HepG2 (cell line): Measurements from ENCODE around the gene SPATA13. TPM values are rescaled to one million over a fixed set of nuclear protein-coding genes. Genes with fewer than 3 reads are reported as not detected.

Experiments used
- ATF1 ChIP-seq: IDR thresholded peaks from 2 replicates; pipeline ENCODE4 v1.6.1; 2016; ENCODE audit warnings: mild to moderate bottlenecking, control low read depth
- HOMEZ ChIP-seq: IDR thresholded peaks from 2 replicates; pipeline ENCODE4 v1.6.1; 2016; ENCODE audit warnings: low read depth
- HOXD1 ChIP-seq: sonication (generic); formaldehyde crosslinking; IDR thresholded peaks from 2 replicates; pipeline ENCODE4 v1.5.0; 2020; ENCODE audit warnings: missing genetic modification reagents
- RNF2 ChIP-seq: fragments of 450-650 bp; conservative IDR thresholded peaks from 2 replicates; pipeline ENCODE4 v1.6.1; 2016; ENCODE audit warnings: low read depth
- ZNF3 ChIP-seq: IDR thresholded peaks from 2 replicates; pipeline ENCODE4 v1.7.0; 2017; ENCODE audit warnings: inconsistent platforms
- ZNF367 ChIP-seq: sonication (generic); formaldehyde crosslinking; IDR thresholded peaks from 2 replicates; pipeline ENCODE4 v1.4.0; 2020; ENCODE audit warnings: missing genetic modification reagents, borderline replicate concordance
- ZNF646 ChIP-seq: sonication (generic); formaldehyde crosslinking; IDR thresholded peaks from 2 replicates; pipeline ENCODE4 v1.9.0; 2021; ENCODE audit warnings: mild to moderate bottlenecking, missing genetic modification reagents
- ZNF672 ChIP-seq: sonication (generic); formaldehyde crosslinking; IDR thresholded peaks from 2 replicates; pipeline ENCODE4 v1.8.1; 2022; ENCODE audit warnings: missing genetic modification reagents
- polyA plus RNA-seq, 8 experiments: library from polyadenylated mRNA; depleted of rRNA in 3 of 8; stranded (reverse) in 7 of 8; unstranded in 1 of 8; fragments of >200 nt; fragmentation: Illumina TruSeq in 4 of 8; extraction: Trizol in 4 of 8; gene quantifications; 2 replicates each; pipeline versions ENCODE4 v1.2.1 to v1.2.3, GENCODE V29; 2011 to 2016; ENCODE audit warnings: low read depth in 4 of 8, missing spikeins in 1 of 8, mixed read lengths in 1 of 8; ENCODE audit not compliant: insufficient read depth in 1 of 8
- total RNA-seq, 5 experiments: library from RNA; depleted of rRNA; stranded (reverse); fragments of >200 nt; fragmentation: Illumina TruSeq; extraction: Trizol; gene quantifications; 2 replicates each; pipeline ENCODE4 v1.2.3, GENCODE V29; 2016; ENCODE audit warnings: low read depth in 1 of 5
- TF ChIP-seq, protein P1 (sequence below): sonication (generic); formaldehyde crosslinking; IDR thresholded peaks from 2 replicates; pipeline ENCODE4 v1.5.0; 2020; ENCODE audit warnings: missing genetic modification reagents
- TF ChIP-seq, protein P2 (sequence below): IDR thresholded peaks from 2 replicates; pipeline ENCODE4 v1.6.1; 2016; ENCODE audit warnings: mild to moderate bottlenecking
- TF ChIP-seq, protein P3 (sequence below): sonication (generic); formaldehyde crosslinking; IDR thresholded peaks from 2 replicates; pipeline ENCODE4 v1.4.0; 2020; ENCODE audit warnings: missing genetic modification reagents, borderline replicate concordance

Gene SPATA13
- total and polyA plus RNA-seq, 2 of the 13 experiments (the other 11 are each of a cell fraction or from before 2014, with no cell fraction given) = 11.3 to 14.2 TPM

DNA sequence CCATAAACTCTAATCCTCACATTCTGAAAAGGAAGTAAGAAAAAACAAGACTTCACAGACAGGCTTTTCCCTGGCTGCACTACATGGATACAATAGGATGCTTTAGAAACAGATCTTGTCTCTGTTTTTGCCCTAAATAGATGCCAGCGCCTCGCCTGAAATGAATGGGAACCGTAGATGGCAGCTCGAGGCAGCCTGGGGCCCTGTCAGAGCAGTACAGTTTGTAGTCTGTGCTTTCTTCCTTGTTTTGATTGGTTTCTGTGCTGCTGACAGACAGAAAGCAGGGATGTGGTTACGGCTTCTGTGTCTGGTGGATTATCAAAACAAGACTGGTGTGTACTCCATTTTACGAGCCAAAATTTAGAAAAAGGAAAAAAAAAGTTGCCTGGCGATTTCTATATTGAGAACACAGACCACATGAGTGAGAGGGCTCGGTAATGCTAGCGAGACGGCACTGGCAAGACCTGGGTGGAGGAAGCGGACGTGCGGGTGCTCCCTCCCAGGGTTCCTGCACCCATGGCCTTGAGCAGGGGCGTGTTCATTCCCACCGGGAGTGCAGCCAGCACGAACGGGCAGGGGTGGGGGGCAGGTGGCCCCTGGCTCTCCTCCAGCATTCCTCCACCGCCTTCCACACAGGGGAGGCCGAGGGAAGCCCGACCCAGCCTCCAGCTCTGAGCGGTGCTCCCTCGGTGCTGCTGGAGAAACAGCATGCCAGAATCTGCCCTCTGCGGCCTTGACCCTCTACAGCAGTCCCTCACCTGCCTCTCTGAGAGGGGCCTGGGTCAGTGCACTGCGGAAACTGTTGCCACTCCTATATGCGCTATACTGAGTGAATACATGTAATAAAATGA lies 111.3 kb downstream of the SPATA13 start (continued):
- TF ChIP-seq HOMEZ (CRISPR knock-in tag) = peak; percentile 63; the same call in 1 of the 2 replicates
- no peak for TF ChIP-seq ATF1 (CRISPR knock-in tag)
- TF ChIP-seq ZNF3 (CRISPR knock-in tag) = no peak
- TF ChIP-seq, protein P1, sequence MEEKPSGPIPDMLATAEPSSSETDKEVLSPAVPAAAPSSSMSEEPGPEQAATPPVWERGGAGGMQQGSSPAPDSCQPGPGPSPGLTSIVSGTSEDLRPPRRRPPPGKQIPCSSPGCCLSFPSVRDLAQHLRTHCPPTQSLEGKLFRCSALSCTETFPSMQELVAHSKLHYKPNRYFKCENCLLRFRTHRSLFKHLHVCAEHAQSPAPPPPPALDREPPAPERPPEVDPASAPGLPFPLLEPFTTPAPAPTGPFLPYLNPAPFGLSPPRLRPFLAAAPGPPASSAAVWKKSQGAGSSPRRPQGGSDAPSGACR (CRISPR knock-in tag) = no peak
- TF ChIP-seq ZNF367 = no peak
- TF ChIP-seq ZNF672 = no peak
- TF ChIP-seq, protein P2, sequence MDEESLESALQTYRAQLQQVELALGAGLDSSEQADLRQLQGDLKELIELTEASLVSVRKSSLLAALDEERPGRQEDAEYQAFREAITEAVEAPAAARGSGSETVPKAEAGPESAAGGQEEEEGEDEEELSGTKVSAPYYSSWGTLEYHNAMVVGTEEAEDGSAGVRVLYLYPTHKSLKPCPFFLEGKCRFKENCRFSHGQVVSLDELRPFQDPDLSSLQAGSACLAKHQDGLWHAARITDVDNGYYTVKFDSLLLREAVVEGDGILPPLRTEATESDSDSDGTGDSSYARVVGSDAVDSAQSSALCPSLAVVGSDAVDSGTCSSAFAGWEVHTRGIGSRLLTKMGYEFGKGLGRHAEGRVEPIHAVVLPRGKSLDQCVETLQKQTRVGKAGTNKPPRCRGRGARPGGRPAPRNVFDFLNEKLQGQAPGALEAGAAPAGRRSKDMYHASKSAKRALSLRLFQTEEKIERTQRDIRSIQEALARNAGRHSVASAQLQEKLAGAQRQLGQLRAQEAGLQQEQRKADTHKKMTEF = peak; percentile 46; the same call in 1 of the 2 replicates
- TF ChIP-seq ZNF646 (CRISPR knock-in tag) = no peak
- 0 out of 2 replicates have a peak, but pooled peaks have one; percentile 46 for TF ChIP-seq HOXD1 (CRISPR knock-in tag)
- TF ChIP-seq RNF2 = no peak
- TF ChIP-seq, protein P3, sequence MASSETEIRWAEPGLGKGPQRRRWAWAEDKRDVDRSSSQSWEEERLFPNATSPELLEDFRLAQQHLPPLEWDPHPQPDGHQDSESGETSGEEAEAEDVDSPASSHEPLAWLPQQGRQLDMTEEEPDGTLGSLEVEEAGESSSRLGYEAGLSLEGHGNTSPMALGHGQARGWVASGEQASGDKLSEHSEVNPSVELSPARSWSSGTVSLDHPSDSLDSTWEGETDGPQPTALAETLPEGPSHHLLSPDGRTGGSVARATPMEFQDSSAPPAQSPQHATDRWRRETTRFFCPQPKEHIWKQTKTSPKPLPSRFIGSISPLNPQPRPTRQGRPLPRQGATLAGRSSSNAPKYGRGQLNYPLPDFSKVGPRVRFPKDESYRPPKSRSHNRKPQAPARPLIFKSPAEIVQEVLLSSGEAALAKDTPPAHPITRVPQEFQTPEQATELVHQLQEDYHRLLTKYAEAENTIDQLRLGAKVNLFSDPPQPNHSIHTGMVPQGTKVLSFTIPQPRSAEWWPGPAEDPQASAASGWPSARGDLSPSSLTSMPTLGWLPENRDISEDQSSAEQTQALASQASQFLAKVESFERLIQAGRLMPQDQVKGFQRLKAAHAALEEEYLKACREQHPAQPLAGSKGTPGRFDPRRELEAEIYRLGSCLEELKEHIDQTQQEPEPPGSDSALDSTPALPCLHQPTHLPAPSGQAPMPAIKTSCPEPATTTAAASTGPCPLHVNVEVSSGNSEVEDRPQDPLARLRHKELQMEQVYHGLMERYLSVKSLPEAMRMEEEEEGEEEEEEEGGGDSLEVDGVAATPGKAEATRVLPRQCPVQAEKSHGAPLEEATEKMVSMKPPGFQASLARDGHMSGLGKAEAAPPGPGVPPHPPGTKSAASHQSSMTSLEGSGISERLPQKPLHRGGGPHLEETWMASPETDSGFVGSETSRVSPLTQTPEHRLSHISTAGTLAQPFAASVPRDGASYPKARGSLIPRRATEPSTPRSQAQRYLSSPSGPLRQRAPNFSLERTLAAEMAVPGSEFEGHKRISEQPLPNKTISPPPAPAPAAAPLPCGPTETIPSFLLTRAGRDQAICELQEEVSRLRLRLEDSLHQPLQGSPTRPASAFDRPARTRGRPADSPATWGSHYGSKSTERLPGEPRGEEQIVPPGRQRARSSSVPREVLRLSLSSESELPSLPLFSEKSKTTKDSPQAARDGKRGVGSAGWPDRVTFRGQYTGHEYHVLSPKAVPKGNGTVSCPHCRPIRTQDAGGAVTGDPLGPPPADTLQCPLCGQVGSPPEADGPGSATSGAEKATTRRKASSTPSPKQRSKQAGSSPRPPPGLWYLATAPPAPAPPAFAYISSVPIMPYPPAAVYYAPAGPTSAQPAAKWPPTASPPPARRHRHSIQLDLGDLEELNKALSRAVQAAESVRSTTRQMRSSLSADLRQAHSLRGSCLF (CRISPR knock-in tag) = no peak
